ENCODE measurements around the gene FOXP4. TPM values are rescaled to one million over a fixed set of nuclear protein-coding genes. Genes with fewer than 3 reads are reported as not detected.

Gene FOXP4
- total RNA-seq, 1 donor from 2014 or later: 41.9 TPM

GRCh38 chr6:41561931-41562911 lies 16.0 kb downstream of the FOXP4 start:
- no peak for TF ChIP-seq EZH2 (IDR thresholded peaks at IDR 0.05; ENCODE audit: insufficient read depth, low read length)
- no peak for TF ChIP-seq CTCF (IDR thresholded peaks at IDR 0.05; ENCODE audit: insufficient read depth, low read depth, low read length)
- H2AFZ ChIP-seq (ENCODE audit: low read depth, low read length): no peak overlapping the region
- Mint-ChIP-seq H3K36me3 (ENCODE audit: low read depth, unreplicated experiment) (peaks cover 24% of the 10 kb centered on the region), H3K4me3 (ENCODE audit: unreplicated experiment) (no peak overlapping the region), H3K4me1 (ENCODE audit: low read depth, unreplicated experiment) (no peaks in the 10 kb centered on the region), H3K9me3 (ENCODE audit: unreplicated experiment) (no peaks in the 10 kb centered on the region), H3K27ac (ENCODE audit: unreplicated experiment) (no peak overlapping the region), H3K27me3 (ENCODE audit: low read depth, unreplicated experiment) (no peaks in the 10 kb centered on the region)
- no peak overlapping the region for H3K27ac ChIP-seq (ENCODE audit: low read depth, low read length)
- DNase-seq (ENCODE audit: low read depth) (no peak), FAIRE-seq (no peak)
- no peaks in the 10 kb centered on the region for H3K27me3 ChIP-seq (ENCODE audit: insufficient read depth, low read length)
- H3K4me1 ChIP-seq (ENCODE audit: insufficient read depth, low read length): no peaks in the 10 kb centered on the region
- no peaks in the 10 kb centered on the region for H3K9me3 ChIP-seq (ENCODE audit: insufficient read depth, low read depth, low read length)
- H3K4me2 ChIP-seq (ENCODE audit: low read length): no peak overlapping the region
- peaks cover 5% of the 10 kb centered on the region for H3K36me3 ChIP-seq (ENCODE audit: insufficient read depth, low read length)
- H3K79me2 ChIP-seq (ENCODE audit: insufficient read depth, low read length): no peaks in the 10 kb centered on the region
- peaks cover 74% of the 10 kb centered on the region for H4K20me1 ChIP-seq (ENCODE audit: insufficient read depth, low read length)
- no peak overlapping the region for H3K4me3 ChIP-seq (ENCODE audit: insufficient read depth, low read depth, low read length)
- H3K9ac ChIP-seq (ENCODE audit: low read length): no peak overlapping the region

- Mint-ChIP-seq H3K9me3 (ENCODE audit: unreplicated experiment) (no peaks in the 10 kb centered on the region), H3K4me1 (ENCODE audit: low read depth, unreplicated experiment) (no peaks in the 10 kb centered on the region), H3K27ac (ENCODE audit: unreplicated experiment) (no peak overlapping the region), H3K27me3 (ENCODE audit: low read depth, unreplicated experiment) (no peaks in the 10 kb centered on the region), H3K4me3 (ENCODE audit: unreplicated experiment) (no peak overlapping the region), H3K36me3 (ENCODE audit: low read depth, unreplicated experiment) (peaks cover 28% of the 10 kb centered on the region)
- DNase-seq (ENCODE audit: low read depth) (no peak), FAIRE-seq (no peak)
- Histone ChIP-seq H2AFZ (ENCODE audit: low read depth, low read length) (no peak overlapping the region), H3K79me2 (ENCODE audit: insufficient read depth, low read length) (no peaks in the 10 kb centered on the region), H3K4me2 (ENCODE audit: low read length) (no peak overlapping the region), H3K27me3 (ENCODE audit: insufficient read depth, low read length) (no peaks in the 10 kb centered on the region), H4K20me1 (ENCODE audit: insufficient read depth, low read length) (peaks cover 67% of the 10 kb centered on the region), H3K9ac (ENCODE audit: low read length) (no peak overlapping the region), H3K27ac (ENCODE audit: low read depth, low read length) (no peak overlapping the region), H3K4me1 (ENCODE audit: insufficient read depth, low read length) (no peaks in the 10 kb centered on the region), H3K36me3 (ENCODE audit: insufficient read depth, low read length) (peaks cover 8% of the 10 kb centered on the region), H3K9me3 (ENCODE audit: insufficient read depth, low read depth, low read length) (no peaks in the 10 kb centered on the region), H3K4me3 (ENCODE audit: insufficient read depth, low read depth, low read length) (no peak overlapping the region)
- TF ChIP-seq EZH2 (IDR thresholded peaks at IDR 0.05; ENCODE audit: insufficient read depth, low read length) (no peak), CTCF (IDR thresholded peaks at IDR 0.05; ENCODE audit: insufficient read depth, low read depth, low read length) (no peak)
Observed at GRCh38 chr6:41563060-41563776, 17.0 kb downstream of the FOXP4 start.

Data from astrocyte (in vitro differentiated cells and primary cell).